Activated T-helper 1 cell treated with anti-CD3 and anti-CD28 coated beads, Interleukin-2, amount 50 U/mL, for 16 hours (primary cell): ENCODE data around the gene LCN15.
"Not testable (repeated sequence)": the region's sequence is repeated elsewhere in the genome, so short reads cannot be mapped to it uniquely, and the experiment has no call there.

Source experiments
- DNase-seq, 2 donors: peaks; one replicate each; pipeline ENCODE4 v3.0.0-alpha.2; 2020; ENCODE audit warnings: low read depth in 1 of 2, low spot score in 1 of 2

LCN15 gene, protein sequence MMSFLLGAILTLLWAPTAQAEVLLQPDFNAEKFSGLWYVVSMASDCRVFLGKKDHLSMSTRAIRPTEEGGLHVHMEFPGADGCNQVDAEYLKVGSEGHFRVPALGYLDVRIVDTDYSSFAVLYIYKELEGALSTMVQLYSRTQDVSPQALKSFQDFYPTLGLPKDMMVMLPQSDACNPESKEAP

DNA sequence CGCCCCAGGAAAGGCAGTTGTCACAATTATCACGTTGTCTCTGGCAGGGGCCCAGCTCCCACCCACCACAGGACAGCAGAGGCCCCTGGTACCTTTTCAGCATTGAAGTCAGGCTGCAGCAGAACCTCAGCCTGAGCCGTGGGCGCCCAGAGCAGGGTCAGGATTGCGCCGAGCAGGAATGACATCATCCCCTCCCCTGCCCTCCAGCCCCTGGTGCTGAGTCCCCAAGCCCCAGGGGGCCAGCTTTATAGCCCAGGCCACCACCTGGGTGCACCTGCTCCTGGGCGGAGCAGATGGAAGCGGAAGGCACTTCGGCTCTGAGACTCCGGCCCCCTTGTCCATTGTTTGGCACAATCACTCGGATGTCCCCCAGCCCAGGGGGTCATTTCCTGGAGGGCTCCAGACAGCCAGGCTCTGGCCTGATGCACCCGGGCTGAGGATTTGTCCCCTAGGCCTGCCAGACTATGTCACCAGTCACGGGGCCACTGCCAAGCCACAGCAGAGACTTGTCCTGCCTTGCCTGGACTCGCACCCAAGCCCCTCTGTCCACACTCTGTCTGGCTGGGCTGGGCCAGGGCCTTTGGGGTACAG lies at the start of gene LCN15:
TSS of gene LCN15 (minus strand) at position 218 of the 591 bp plus-strand sequence. CDS start at position 188, 30 bp downstream.
- no peak for DNase-seq

DNA sequence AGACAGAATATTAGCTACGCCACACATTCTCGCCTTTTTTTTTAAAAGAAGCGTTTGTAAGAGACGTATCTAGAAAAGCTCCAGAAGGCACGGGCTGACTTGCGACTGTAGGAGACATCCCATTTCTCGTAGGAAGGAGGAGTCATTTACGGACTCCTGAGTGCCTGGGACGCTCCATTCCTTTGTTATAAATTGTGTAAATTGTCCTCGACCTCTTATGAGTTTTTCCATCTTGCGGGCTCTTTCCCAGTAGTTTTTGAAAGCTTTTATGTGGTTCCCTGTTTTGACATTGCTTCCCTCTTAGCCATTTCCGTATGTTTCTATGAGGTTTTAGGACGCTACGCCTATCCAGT lies 44.5 kb upstream of the LCN15 start:
- no peak for DNase-seq

GRCh38 chr9:136808075-136808805 lies 43.9 kb upstream of the LCN15 start:
- DNase-seq = peak in 1 of 2 donors; percentile 31

DNA sequence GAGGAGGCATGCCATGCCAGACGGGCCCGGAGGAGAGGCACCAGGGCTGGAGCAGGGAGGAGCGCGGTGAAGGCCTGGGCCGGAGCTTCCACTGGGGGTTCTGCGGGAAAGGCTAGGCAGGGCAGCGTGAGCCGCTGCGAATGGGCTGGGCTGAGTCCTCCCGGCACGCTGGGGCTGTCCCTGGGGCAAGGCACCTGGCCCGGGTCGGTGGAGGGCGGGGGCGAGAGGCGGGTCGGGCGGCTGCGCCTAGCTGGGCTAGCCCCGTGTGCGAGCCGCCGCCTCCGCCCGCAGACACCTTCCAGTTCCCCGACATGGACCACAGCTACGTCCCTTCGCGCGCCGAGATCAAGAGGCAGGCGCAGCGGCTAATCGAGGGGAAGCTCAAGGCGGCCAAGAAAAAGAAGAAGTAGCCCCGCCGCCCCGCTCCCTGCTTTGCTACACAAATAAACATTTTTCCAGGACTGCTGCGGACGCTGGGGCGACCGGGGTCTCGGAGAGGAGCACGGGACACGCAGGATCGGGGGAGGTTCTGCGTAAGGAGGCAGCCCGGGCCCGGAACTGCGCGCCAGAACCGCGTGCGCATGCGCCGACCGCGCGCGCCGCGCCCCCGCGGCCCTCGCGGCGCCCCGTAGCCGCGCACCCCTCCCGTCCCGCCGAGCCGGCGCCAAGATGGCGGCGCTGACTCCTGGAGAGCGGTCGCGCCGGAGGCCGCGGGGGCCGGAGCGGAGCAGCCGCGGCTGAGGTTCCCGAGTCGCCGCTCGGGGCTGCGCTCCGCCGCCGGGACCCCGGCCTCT lies 43.2 kb upstream of the LCN15 start, which contains the start of gene RABL6:
TSS of gene RABL6 (plus strand) at position 668 of the 794 bp plus-strand sequence. CDS start 249 bp downstream, outside the sequence.
- DNase-seq = peak; percentile 66 to 74

- DNase-seq = no peak
Observed at GRCh38 chr9:136806631-136807201, 42.4 kb upstream of the LCN15 start.

- no peak for DNase-seq
Observed at GRCh38 chr9:136806067-136806466, 41.7 kb upstream of the LCN15 start.

DNA sequence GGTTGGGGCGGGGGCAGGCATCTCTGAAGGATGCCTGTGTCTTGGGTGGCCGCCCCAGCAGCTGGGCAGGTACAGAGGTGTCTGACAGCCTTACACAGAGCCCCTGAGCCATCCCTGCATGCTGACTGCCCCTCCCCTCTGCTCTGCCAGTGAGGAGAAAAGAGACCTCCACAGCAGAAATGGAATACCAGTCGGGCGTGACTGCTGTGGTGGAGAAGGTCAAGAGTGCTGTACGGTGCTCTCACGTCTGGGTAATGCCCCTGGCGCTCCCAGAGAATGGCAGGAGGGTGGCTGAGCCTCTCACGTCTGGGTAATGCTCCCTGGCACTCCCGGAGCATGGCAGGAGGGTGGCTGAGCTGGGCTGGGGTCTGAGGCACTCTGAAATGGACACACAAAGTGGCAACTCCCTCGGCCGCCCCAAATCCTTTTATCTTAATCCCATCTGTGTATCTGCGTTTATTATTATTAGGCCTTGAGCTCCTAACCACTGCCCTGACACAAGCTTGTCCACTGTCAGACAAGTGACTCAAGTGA lies 41.0 kb upstream of the LCN15 start:
- DNase-seq = no peak

GRCh38 chr9:136804509-136805206 lies 40.3 kb upstream of the LCN15 start:
- no peak for DNase-seq

- DNase-seq = no peak
Observed at GRCh38 chr9:136803551-136804508, 39.5 kb upstream of the LCN15 start.

DNA sequence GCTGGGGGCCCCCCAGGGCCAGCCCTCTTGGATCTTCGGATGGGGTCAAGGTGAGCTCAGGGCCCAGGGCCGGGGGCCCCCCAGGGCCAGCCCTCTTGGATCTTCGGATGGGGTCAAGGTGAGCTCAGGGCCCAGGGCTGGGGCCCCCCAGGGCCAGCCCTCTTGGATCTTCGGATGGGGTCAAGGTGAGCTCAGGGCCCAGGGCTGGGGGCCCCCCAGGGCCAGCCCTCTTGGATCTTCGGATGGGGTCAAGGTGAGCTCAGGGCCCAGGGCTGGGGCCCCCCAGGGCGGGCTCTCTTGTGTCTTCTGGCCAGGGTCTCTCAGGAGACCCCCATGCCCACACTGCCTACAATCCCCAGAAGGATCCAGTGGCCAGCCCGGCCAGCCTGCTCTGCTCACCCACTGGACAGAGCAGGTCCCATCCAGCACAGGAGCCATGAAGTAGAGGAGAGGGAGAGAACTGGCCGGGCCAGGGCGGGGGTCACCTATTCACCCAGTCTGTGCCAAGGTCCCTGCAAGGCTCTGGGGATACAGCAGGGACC lies 38.8 kb upstream of the LCN15 start:
- DNase-seq = not testable (repeated sequence)

DNA sequence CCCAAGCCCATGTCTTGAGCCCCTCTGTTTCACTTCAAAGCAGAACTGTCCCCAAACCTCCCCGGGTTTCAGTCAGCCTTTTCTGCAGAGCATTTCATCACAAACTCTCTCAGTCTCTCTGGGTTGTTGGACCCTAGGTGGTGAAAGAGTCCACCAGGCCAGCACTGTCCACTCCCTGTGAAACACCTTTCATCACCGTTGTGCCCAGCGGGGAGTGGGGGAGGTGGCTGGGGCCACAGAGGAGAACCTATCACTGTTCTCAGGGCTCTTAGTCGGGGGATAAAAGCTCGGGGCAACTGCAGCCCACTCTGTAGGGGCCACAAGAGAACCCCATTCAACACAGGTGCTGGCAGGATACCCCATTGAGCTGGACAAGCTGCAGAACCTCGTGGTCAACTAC lies 38.0 kb upstream of the LCN15 start:
- no peak for DNase-seq

GRCh38 chr9:136799854-136800657 lies 35.7 kb upstream of the LCN15 start:
- peak; percentile 80 to 85 for DNase-seq

DNA sequence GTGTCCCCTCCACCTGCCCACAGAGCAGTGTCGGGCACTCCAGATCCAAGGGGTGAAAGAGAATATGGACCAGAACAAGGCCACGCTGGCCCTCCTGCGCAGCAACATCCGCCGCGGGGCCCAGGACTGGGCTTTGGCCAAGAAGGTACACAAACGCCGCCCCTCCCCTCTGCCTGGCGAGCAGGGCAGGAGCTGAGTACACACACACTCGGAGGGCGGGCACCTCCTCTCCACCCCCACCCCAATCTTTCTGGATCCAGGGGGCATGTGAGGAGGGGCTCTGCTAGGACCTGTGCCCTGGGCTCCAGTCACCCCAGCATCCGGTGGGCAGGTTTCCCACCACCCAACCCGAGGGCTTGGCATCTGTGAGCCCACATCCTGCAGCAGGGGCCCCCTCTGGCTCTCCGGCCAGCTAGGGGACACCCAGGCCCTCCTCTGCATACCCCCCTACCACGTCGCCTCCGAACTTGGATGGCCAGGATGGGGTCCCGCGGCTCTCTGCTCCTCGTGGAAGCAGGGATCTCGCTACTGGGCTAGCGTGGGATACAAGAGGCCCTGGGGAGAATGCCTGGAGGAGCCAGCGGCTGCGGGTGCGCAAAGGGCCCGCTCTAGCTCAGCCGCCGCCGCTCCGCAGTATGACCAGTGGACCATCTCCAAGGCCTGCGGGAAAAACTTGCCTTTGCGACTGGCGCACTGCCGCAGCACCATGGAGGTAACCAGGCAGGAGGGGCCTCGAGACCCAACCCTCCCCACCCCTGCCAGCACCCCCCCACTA lies 34.9 kb upstream of the LCN15 start:
- DNase-seq = no peak

DNA sequence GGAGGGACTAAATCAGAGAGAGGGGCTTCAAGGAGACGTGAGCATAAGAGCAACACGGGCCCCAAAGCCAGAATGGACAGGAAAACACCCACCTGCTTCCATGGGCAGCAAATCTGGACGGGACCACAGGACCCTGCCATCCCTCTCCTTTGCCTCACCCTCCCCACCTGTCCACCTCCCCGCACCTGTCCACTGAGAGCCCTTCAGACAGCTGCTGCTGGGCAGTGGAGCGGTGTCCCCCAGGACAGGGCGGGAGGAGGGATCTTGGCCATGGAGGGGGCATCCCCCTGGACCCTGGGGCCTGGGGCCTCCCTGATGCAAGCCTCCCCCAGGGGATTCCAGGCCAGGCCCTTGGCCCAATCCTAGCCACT lies 34.4 kb upstream of the LCN15 start:
- no peak for DNase-seq

- not testable (repeated sequence) for DNase-seq
Observed at GRCh38 chr9:136796775-136797347, 32.5 kb upstream of the LCN15 start.

- no peak for DNase-seq
Observed at GRCh38 chr9:136796238-136796774, 32.0 kb upstream of the LCN15 start, which contains the start of gene CCDC183. Gene CCDC183 (plus strand): TSS chr9:136796338. CDS start chr9:136796398, 60 bp downstream.

GRCh38 chr9:136795000-136795348 lies 30.7 kb upstream of the LCN15 start:
- no peak for DNase-seq
